Body of pancreas (tissue), 4 donors: ENCODE measurements around the gene HDGFL3.

Experiments
- POLR2A ChIP-seq, 3 donors: fragments of 450-650 bp; IDR thresholded peaks; one replicate each; pipeline ENCODE4 v1.6.1; 2016; ENCODE audit warnings: antibody characterized with exemption in 3 of 3, mild to moderate bottlenecking in 2 of 3
- TF ChIP-seq, protein P1 (sequence below), 7 experiments: fragments of 450-650 bp in 4 of 7; fragments of 200-600 bp in 3 of 7; sonication (generic) in 3 of 7; IDR thresholded peaks; one replicate each; pipeline ENCODE4 v1.5.1; 2016 to 2019; ENCODE audit warnings: antibody characterized with exemption in 7 of 7

DNA sequence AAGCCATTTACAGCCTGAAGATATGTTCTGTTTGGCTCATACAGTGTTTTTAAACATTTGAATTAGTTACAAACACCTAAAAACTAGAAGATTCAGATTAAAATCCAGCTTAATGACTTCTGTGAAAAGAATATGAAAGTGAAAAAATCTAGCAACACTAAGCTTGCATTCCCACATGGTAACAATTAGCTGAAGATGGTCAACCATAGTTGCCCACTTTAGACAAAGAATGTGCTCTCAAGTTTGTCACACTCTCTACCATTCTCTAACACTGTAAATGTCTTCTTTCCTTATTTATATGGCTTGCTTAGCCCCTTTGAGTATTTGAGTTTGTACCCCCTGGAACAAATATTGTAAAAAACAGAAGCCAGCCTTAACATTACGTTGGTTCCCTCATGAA lies 32.7 kb downstream of the HDGFL3 start:
- TF ChIP-seq, protein P1, sequence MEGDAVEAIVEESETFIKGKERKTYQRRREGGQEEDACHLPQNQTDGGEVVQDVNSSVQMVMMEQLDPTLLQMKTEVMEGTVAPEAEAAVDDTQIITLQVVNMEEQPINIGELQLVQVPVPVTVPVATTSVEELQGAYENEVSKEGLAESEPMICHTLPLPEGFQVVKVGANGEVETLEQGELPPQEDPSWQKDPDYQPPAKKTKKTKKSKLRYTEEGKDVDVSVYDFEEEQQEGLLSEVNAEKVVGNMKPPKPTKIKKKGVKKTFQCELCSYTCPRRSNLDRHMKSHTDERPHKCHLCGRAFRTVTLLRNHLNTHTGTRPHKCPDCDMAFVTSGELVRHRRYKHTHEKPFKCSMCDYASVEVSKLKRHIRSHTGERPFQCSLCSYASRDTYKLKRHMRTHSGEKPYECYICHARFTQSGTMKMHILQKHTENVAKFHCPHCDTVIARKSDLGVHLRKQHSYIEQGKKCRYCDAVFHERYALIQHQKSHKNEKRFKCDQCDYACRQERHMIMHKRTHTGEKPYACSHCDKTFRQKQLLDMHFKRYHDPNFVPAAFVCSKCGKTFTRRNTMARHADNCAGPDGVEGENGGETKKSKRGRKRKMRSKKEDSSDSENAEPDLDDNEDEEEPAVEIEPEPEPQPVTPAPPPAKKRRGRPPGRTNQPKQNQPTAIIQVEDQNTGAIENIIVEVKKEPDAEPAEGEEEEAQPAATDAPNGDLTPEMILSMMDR (IDR thresholded peaks at IDR 0.05), result no peak
- TF ChIP-seq POLR2A (IDR thresholded peaks at IDR 0.05), result no peak
